Measurements from ENCODE around the gene MAP3K13. TPM values are rescaled to one million over a fixed set of nuclear protein-coding genes. Genes with fewer than 3 reads are reported as not detected.
"Not testable (repeated sequence)": the region's sequence is repeated elsewhere in the genome, so short reads cannot be mapped to it uniquely, and the experiment has no call there.

The MAP3K13 gene
- total RNA-seq, 1 donor from 2014 or later = 14.5 TPM

GRCh38 chr3:185353823-185354614 is 8.9 kb upstream of the MAP3K13 start:
- no peaks in the 10 kb centered on the region for H3K4me1 Mint-ChIP-seq
- no peak overlapping the region for H3K4me3 Mint-ChIP-seq
- H3K9me3 Mint-ChIP-seq = no peaks in the 10 kb centered on the region
- no peaks in the 10 kb centered on the region for H3K36me3 Mint-ChIP-seq (ENCODE audit: low read depth)
- intact Hi-C loops (cut with micrococcal nuclease) = loop anchor here (1.0 to 5.0 kb wide), 2 partner anchors 203 to 221 kb away; no protein-coding TSS in a partner anchor
- peaks cover 27% of the 10 kb centered on the region for H3K27me3 Mint-ChIP-seq
- H3K27ac Mint-ChIP-seq = no peak overlapping the region
- peak; percentile 92 for DNase-seq

- H3K4me1 Mint-ChIP-seq = no peaks in the 10 kb centered on the region
- H3K36me3 Mint-ChIP-seq (ENCODE audit: low read depth) = no peaks in the 10 kb centered on the region
- H3K9me3 Mint-ChIP-seq = no peaks in the 10 kb centered on the region
- H3K27me3 Mint-ChIP-seq = peaks cover 28% of the 10 kb centered on the region
- no peak for DNase-seq
- no peak overlapping the region for H3K27ac Mint-ChIP-seq
- H3K4me3 Mint-ChIP-seq = no peak overlapping the region
- intact Hi-C loops (cut with micrococcal nuclease) = no loop called here
These were observed 6.4 kb upstream of the MAP3K13 start for GRCh38 chr3:185356499-185356898.

- Mint-ChIP-seq H3K9me3 (no peaks in the 10 kb centered on the region), H3K4me1 (peaks cover 14% of the 10 kb centered on the region), H3K27me3 (peaks cover 49% of the 10 kb centered on the region), H3K4me3 (no peak overlapping the region), H3K27ac (no peak overlapping the region), H3K36me3 (ENCODE audit: low read depth) (no peaks in the 10 kb centered on the region)
- no peak for DNase-seq
- intact Hi-C loops (cut with micrococcal nuclease) = no loop called here
These were observed 1.0 kb upstream of the MAP3K13 start for GRCh38 chr3:185361920-185362319.

- intact Hi-C loops (cut with micrococcal nuclease) = no loop called here
- H3K27ac Mint-ChIP-seq = no peak overlapping the region
- DNase-seq = no peak
- H3K4me3 Mint-ChIP-seq = peak overlapping the region; percentile 85
- H3K36me3 Mint-ChIP-seq (ENCODE audit: low read depth) = no peaks in the 10 kb centered on the region
- H3K27me3 Mint-ChIP-seq = peaks cover 48% of the 10 kb centered on the region
- H3K9me3 Mint-ChIP-seq = no peaks in the 10 kb centered on the region
- peaks cover 14% of the 10 kb centered on the region for H3K4me1 Mint-ChIP-seq
These were observed 797 bp downstream of the MAP3K13 start for GRCh38 chr3:185363662-185364203.

GRCh38 chr3:185365291-185366073 is 2.5 kb downstream of the MAP3K13 start:
- Mint-ChIP-seq H3K4me1 (peaks cover 14% of the 10 kb centered on the region), H3K27me3 (peaks cover 47% of the 10 kb centered on the region), H3K27ac (no peak overlapping the region), H3K36me3 (ENCODE audit: low read depth) (no peaks in the 10 kb centered on the region), H3K9me3 (no peaks in the 10 kb centered on the region), H3K4me3 (no peak overlapping the region)
- intact Hi-C loops (cut with micrococcal nuclease) = no loop called here
- DNase-seq = no peak

- Mint-ChIP-seq H3K27me3 (peaks cover 47% of the 10 kb centered on the region), H3K36me3 (ENCODE audit: low read depth) (no peaks in the 10 kb centered on the region), H3K27ac (no peak overlapping the region), H3K4me1 (peaks cover 14% of the 10 kb centered on the region), H3K4me3 (no peak overlapping the region), H3K9me3 (no peaks in the 10 kb centered on the region)
- no peak for DNase-seq
- intact Hi-C loops (cut with micrococcal nuclease) = no loop called here
These were observed 3.1 kb downstream of the MAP3K13 start for GRCh38 chr3:185366074-185366335.

- H3K36me3 Mint-ChIP-seq (ENCODE audit: low read depth) = no peaks in the 10 kb centered on the region
- H3K27ac Mint-ChIP-seq = no peak overlapping the region
- peaks cover 50% of the 10 kb centered on the region for H3K27me3 Mint-ChIP-seq
- intact Hi-C loops (cut with micrococcal nuclease) = no loop called here
- DNase-seq = no peak
- H3K9me3 Mint-ChIP-seq = no peaks in the 10 kb centered on the region
- H3K4me3 Mint-ChIP-seq = no peak overlapping the region
- H3K4me1 Mint-ChIP-seq = peaks cover 14% of the 10 kb centered on the region
These were observed 4.0 kb downstream of the MAP3K13 start for GRCh38 chr3:185366913-185367312.

- not testable (repeated sequence) for H3K36me3 Mint-ChIP-seq (ENCODE audit: low read depth); H3K4me3 Mint-ChIP-seq
- peaks cover 31% of the 10 kb centered on the region for H3K27me3 Mint-ChIP-seq
These were observed 7.4 kb downstream of the MAP3K13 start for GRCh38 chr3:185370349-185370748.

GRCh38 chr3:185371306-185372074 is 8.6 kb downstream of the MAP3K13 start:
- DNase-seq = no peak
- no peaks in the 10 kb centered on the region for H3K4me1 Mint-ChIP-seq
- H3K27ac Mint-ChIP-seq = no peak overlapping the region
- peaks cover 22% of the 10 kb centered on the region for H3K27me3 Mint-ChIP-seq
- H3K4me3 Mint-ChIP-seq = no peak overlapping the region
- intact Hi-C loops (cut with micrococcal nuclease) = no loop called here
- no peaks in the 10 kb centered on the region for H3K9me3 Mint-ChIP-seq
- no peaks in the 10 kb centered on the region for H3K36me3 Mint-ChIP-seq (ENCODE audit: low read depth)

More at GRCh38 chr3:185370349-185370748, 7.4 kb downstream of the MAP3K13 start:
- H3K9me3 Mint-ChIP-seq; H3K4me1 Mint-ChIP-seq; DNase-seq; H3K27ac Mint-ChIP-seq; intact Hi-C loops (cut with micrococcal nuclease): not testable (repeated sequence)

- no peak for DNase-seq
- H3K4me3 Mint-ChIP-seq = no peak overlapping the region
- no peaks in the 10 kb centered on the region for H3K36me3 Mint-ChIP-seq (ENCODE audit: low read depth)
- H3K27me3 Mint-ChIP-seq = peaks cover 6% of the 10 kb centered on the region
- H3K27ac Mint-ChIP-seq = no peak overlapping the region
- no peaks in the 10 kb centered on the region for H3K4me1 Mint-ChIP-seq
- peaks cover 4% of the 10 kb centered on the region for H3K9me3 Mint-ChIP-seq
- intact Hi-C loops (cut with micrococcal nuclease) = no loop called here
These were observed 18.6 kb downstream of the MAP3K13 start for GRCh38 chr3:185381320-185382058.

GRCh38 chr3:185382154-185382553 is 19.2 kb downstream of the MAP3K13 start:
- intact Hi-C loops (cut with micrococcal nuclease) = no loop called here
- DNase-seq = no peak
- Mint-ChIP-seq H3K27me3 (peaks cover 7% of the 10 kb centered on the region), H3K4me3 (no peak overlapping the region), H3K4me1 (no peaks in the 10 kb centered on the region), H3K27ac (no peak overlapping the region), H3K36me3 (ENCODE audit: low read depth) (no peaks in the 10 kb centered on the region), H3K9me3 (peaks cover 6% of the 10 kb centered on the region)

- intact Hi-C loops (cut with micrococcal nuclease); H3K9me3 Mint-ChIP-seq; H3K36me3 Mint-ChIP-seq (ENCODE audit: low read depth); H3K4me3 Mint-ChIP-seq; H3K4me1 Mint-ChIP-seq; H3K27ac Mint-ChIP-seq; DNase-seq: not testable (repeated sequence)
- H3K27me3 Mint-ChIP-seq = peaks cover 12% of the 10 kb centered on the region
These were observed 23.6 kb downstream of the MAP3K13 start for GRCh38 chr3:185386515-185386914.

- no peaks in the 10 kb centered on the region for H3K36me3 Mint-ChIP-seq (ENCODE audit: low read depth)
- no peak overlapping the region for H3K4me3 Mint-ChIP-seq
- H3K27ac Mint-ChIP-seq = no peak overlapping the region
- intact Hi-C loops (cut with micrococcal nuclease) = no loop called here
- no peaks in the 10 kb centered on the region for H3K4me1 Mint-ChIP-seq
- no peak for DNase-seq
- H3K27me3 Mint-ChIP-seq = peaks cover 14% of the 10 kb centered on the region
- H3K9me3 Mint-ChIP-seq = peaks cover 6% of the 10 kb centered on the region
These were observed 24.7 kb downstream of the MAP3K13 start for GRCh38 chr3:185387646-185388045.
